A549 treated with AZD9567 at 1 μM for 4 hours (cell line): ENCODE data around the gene NT5DC3. TPM values are rescaled to one million over a fixed set of nuclear protein-coding genes. Genes with fewer than 3 reads are reported as not detected.

Experiments
- total RNA-seq: library from RNA; stranded (reverse); fragments of 200-300 nt; extraction: Qiagen RNA extraction; gene quantifications from 5 replicates; pipeline ENCODE4 v1.2.3, GENCODE V29; 2022; ENCODE audit not compliant: insufficient read depth

NT5DC3 gene
- total RNA-seq, result 17.6 to 23.2 TPM (median 19.5 TPM) in 5 replicates

GRCh38 chr12:103840876-103841689 is at the start of gene NT5DC3:
Gene NT5DC3 (minus strand): TSS chr12:103841234. CDS start chr12:103841156, 78 bp downstream.

Other genes starting within 250 kb of the NT5DC3 start
- 531 to 645 TPM (median 590 TPM) in 5 replicates for gene HSP90B1, start 89.2 kb upstream of the NT5DC3 start, total RNA-seq
- gene TDG, start 124.6 kb upstream of the NT5DC3 start, total RNA-seq, result 24.9 to 39.7 TPM (median 29.0 TPM) in 5 replicates
- 0.19 to 0.48 TPM (median 0.35 TPM) in 4 of 5 replicates, not detected in the other for gene GLT8D2, start 209.0 kb upstream of the NT5DC3 start, total RNA-seq
- 3.9 to 7.2 TPM (median 5.6 TPM) in 5 replicates for gene HCFC2, start 223.3 kb upstream of the NT5DC3 start, total RNA-seq